Right lobe of liver (tissue), 6 donors: Measurements from ENCODE around the gene TSKU. TPM values are rescaled to one million over a fixed set of nuclear protein-coding genes. Genes with fewer than 3 reads are reported as not detected.
A peak's percentile ranks its signal among the peaks of the same experiment; 100 is the strongest.

Experiments used
- ATAC-seq, 4 donors: fragments of 200-7000 bp; cut with Tn5 transposase; one replicate each; pipeline ENCODE4 v1.9.1; 2020; ENCODE audit warnings: mild to moderate bottlenecking in 4 of 4, moderate library complexity in 4 of 4
- DNase-seq, 3 donors: peaks; one replicate each; pipeline ENCODE4 v3.0.0-alpha.2; 2020
- H3K27ac ChIP-seq, 3 donors: fragments of 200-600 bp; one replicate each; pipeline ENCODE4 v1.8.0; 2022
- H3K27me3 ChIP-seq, 2 donors: fragments of 200-600 bp; one replicate each; pipeline ENCODE4 v1.8.0; 2022
- H3K36me3 ChIP-seq, 4 donors: fragments of 200-600 bp; sonication (generic) in 1 of 4; one replicate each; pipeline versions ENCODE4 v1.5.1 to v1.8.0; 2017 to 2022; ENCODE audit warnings: control low read depth in 1 of 4
- H3K4me1 ChIP-seq, 4 donors: fragments of 200-600 bp; sonication (generic) in 1 of 4; one replicate each; pipeline versions ENCODE4 v1.5.1 to v1.8.0; 2017 to 2022; ENCODE audit warnings: control low read depth in 1 of 4
- H3K4me3 ChIP-seq, 3 donors: fragments of 200-600 bp; one replicate each; pipeline ENCODE4 v1.8.0; 2022
- H3K9me3 ChIP-seq, 4 donors: fragments of 200-600 bp; sonication (generic) in 1 of 4; one replicate each; pipeline versions ENCODE4 v1.5.1 to v1.8.0; 2017 to 2022; ENCODE audit warnings: control low read depth in 1 of 4
- CTCF ChIP-seq, 4 donors: fragments of 200-600 bp in 3 of 4; fragments of 450-650 bp in 1 of 4; IDR thresholded peaks; one replicate each; pipeline versions ENCODE4 v1.5.1 to v1.8.0; 2016 to 2022; ENCODE audit warnings: antibody characterized with exemption in 4 of 4, mild to moderate bottlenecking in 2 of 4
- POLR2A ChIP-seq: fragments of 450-650 bp; IDR thresholded peaks from one replicate; pipeline ENCODE4 v1.6.1; 2017; ENCODE audit warnings: antibody characterized with exemption, mild to moderate bottlenecking
- WGBS: methylation state at CpG from one replicate; pipeline ENCODE4 v1.1.6; 2018; ENCODE audit warnings: low coverage, low lambda C conversion rate; ENCODE audit not compliant: insufficient coverage; ENCODE audit errors: missing lambda C conversion rate; 5-methylcytosine and 5-hydroxymethylcytosine counted together
- intact Hi-C, 2 donors: fragments of 100-400 bp; cut with DNase I; formaldehyde crosslinking; loops; one replicate each; pipeline versions ENCODE4 v1.11.2 to v1.14.1; 2022
- total RNA-seq, 6 experiments: library from RNA; depleted of rRNA in 2 of 6; stranded (reverse); fragments of >200 nt in 2 of 6; fragmentation: NEBNext Ultra II Directional in 3 of 6; extraction: Animal tissue kit (Norgen Biotek cat#: 25700) in 3 of 6; gene quantifications; one replicate each; pipeline versions ENCODE4 v1.1.0 to v1.2.4, GENCODE V29; 2016 to 2023
- donor health status: DM: no; HTN: yes; CAD: no.
- donor health status: DM: no; HTN: no; CAD: no.
- donor health status: DM: no; HTN: no; CAD: no.
- donor health status: DM: no; HTN: yes; CAD: no.
- donor health status: DM: no; HTN: yes; CAD: no.

TSKU gene
- total RNA-seq, 6 experiments from 2014 or later, result 66.1 to 1,026 (median 278) TPM

DNA sequence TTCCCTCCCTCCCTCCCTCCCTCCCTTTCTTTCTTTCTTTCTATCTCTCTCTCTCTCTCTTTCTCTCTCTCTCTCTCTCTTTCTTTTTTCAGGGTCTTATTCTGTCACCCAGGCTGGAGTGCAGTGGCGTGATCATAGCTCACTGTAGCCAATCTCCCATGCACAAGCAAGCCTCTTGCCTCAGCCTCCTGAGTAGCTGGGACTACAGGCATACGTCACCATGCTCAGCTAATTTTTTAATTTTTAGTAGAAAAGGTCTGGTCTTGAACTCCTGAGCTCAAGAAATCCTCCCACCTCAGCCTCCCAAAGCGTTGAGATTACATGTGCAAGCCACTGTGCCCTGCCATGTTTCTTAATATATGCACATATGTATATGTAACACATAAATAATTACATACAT, 19.0 kb downstream of the TSKU start:
- TF ChIP-seq POLR2A (no peak), CTCF (IDR thresholded peaks at IDR 0.05) (no peak)
- H3K27me3 ChIP-seq, result no peaks in the 10 kb centered on the region
- H3K36me3 ChIP-seq, result peaks cover 0 to 9% (median 3%) of the 10 kb centered on the region in 4 donors
- ATAC-seq (no peak), DNase-seq (no peak)
- 61% methylated on average over 3 of the region's 3 CpGs for WGBS
- H3K27ac ChIP-seq, result peak overlapping the region in 2 of 3 donors; percentile 82 to 100
- H3K9me3 ChIP-seq, result no peaks in the 10 kb centered on the region
- intact Hi-C loops, result loop anchor here in 1 of 2 donors (10.0 kb wide), 1 partner anchor 233 kb away; the partner anchor contains the start of gene B3GNT6
- H3K4me1 ChIP-seq, result peaks cover 0 to 51% (median 24%) of the 10 kb centered on the region in 4 donors
- H3K4me3 ChIP-seq, result no peak overlapping the region

- H3K9me3 ChIP-seq, result no peaks in the 10 kb centered on the region
- no peaks in the 10 kb centered on the region for H3K27me3 ChIP-seq
- peak overlapping the region in 2 of 3 donors; percentile 82 to 100 for H3K27ac ChIP-seq
- ATAC-seq (no peak), DNase-seq (peak in 1 of 3 donors; percentile 64)
- peaks cover 0 to 4% (median under 1%) of the 10 kb centered on the region in 4 donors for H3K36me3 ChIP-seq
- WGBS, result 75% methylated on average over 1 of the region's 4 CpGs
- intact Hi-C loops, result loop anchor here in 1 of 2 donors (10.0 kb wide), 1 partner anchor 232 kb away; the partner anchor contains the start of gene B3GNT6
- H3K4me3 ChIP-seq, result no peak overlapping the region
- peaks cover 0 to 50% (median 25%) of the 10 kb centered on the region in 4 donors for H3K4me1 ChIP-seq
- no peak for TF ChIP-seq POLR2A
- no peak for TF ChIP-seq CTCF (IDR thresholded peaks at IDR 0.05)
Observed at GRCh38 chr11:76802621-76803020, 19.5 kb downstream of the TSKU start.

DNA sequence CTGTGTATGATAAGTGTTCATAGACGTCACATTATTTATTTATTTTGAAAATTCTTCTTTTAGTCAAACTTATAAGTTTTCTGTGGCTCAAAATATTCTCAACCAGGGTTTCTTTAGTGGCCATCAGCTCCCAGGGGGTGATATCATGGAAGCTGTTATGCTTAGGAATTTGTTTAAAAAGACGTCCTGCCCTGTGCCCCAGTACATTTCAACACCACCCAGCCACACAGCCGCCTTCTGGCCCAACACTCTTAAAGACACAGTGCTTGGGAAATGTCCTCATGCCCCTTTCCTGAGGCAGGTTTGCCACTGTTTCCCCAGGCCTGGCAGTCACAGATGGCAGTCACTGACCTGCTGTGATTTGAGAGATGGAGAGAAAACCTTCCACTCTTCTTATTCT, 19.9 kb downstream of the TSKU start:
- Histone ChIP-seq H3K36me3 (no peaks in the 10 kb centered on the region), H3K9me3 (no peaks in the 10 kb centered on the region), H3K4me3 (no peak overlapping the region), H3K27me3 (no peaks in the 10 kb centered on the region), H3K27ac (peak overlapping the region in 2 of 3 donors; percentile 82 to 100), H3K4me1 (peaks cover 0 to 51% (median 24%) of the 10 kb centered on the region in 4 donors)
- TF ChIP-seq CTCF (IDR thresholded peaks at IDR 0.05) (no peak), POLR2A (no peak)
- DNase-seq (peak in 1 of 3 donors; percentile 75), ATAC-seq (peak in 3 of 4 donors; percentile 0 to 19 (median 2))
- WGBS, result 12% methylated on average over 3 of the region's 3 CpGs
- intact Hi-C loops, result loop anchor here in 1 of 2 donors (10.0 kb wide), 1 partner anchor 232 kb away; the partner anchor contains the start of gene B3GNT6

- 42% methylated on average over 6 of the region's 10 CpGs for WGBS
- no peak for ATAC-seq
- TF ChIP-seq CTCF (IDR thresholded peaks at IDR 0.05) (no peak), POLR2A (no peak)
- no peaks in the 10 kb centered on the region for H3K9me3 ChIP-seq
- H3K27ac ChIP-seq, result peak overlapping the region in 2 of 3 donors; percentile 82 to 100
- no peaks in the 10 kb centered on the region for H3K27me3 ChIP-seq
- H3K4me3 ChIP-seq, result no peak overlapping the region
- peaks cover 0 to 43% (median 21%) of the 10 kb centered on the region in 4 donors for H3K4me1 ChIP-seq
- H3K36me3 ChIP-seq, result no peaks in the 10 kb centered on the region
- intact Hi-C loops, result loop anchor here in 1 of 2 donors (10.0 kb wide), 1 partner anchor 231 kb away; the partner anchor contains the start of gene B3GNT6
- peak in 1 of 3 donors; percentile 55 for DNase-seq
Observed at GRCh38 chr11:76803811-76804600, 20.9 kb downstream of the TSKU start.
